ENCODE results near the gene TMEM9B. TPM values are rescaled to one million over a fixed set of nuclear protein-coding genes. Genes with fewer than 3 reads are reported as not detected.

TMEM9B gene
- total and polyA plus RNA-seq, 2 experiments from 2014 or later = 10.4 to 12.9 TPM

GRCh38 chr11:8917157-8917825, 47.0 kb downstream of the TMEM9B start:
- no peaks in the 10 kb centered on the region for H3K9me3 Mint-ChIP-seq
- Histone ChIP-seq H3K36me3 (ENCODE audit: insufficient read depth) (peaks cover 5% of the 10 kb centered on the region; the same call in 1 of the 2 replicates), H3K79me2 (replicated peaks; ENCODE audit: insufficient read depth) (no peaks in the 10 kb centered on the region), H3K4me1 (ENCODE audit: insufficient read depth) (0 out of 2 replicates have a peak, but pooled peaks cover 2% of the 10 kb centered on the region), H3K27me3 (ENCODE audit: insufficient read depth) (no peaks in the 10 kb centered on the region), H3K4me3 (no peak overlapping the region), H3K27ac (ENCODE audit: low read depth) (peak overlapping the region; percentile 85), H3K4me2 (no peak overlapping the region), H4K20me1 (replicated peaks; ENCODE audit: insufficient read depth) (peaks cover 3% of the 10 kb centered on the region; the same call in 1 of the 2 replicates), H3F3A (replicated peaks; ENCODE audit: low read depth) (no peaks in the 10 kb centered on the region), H2AFZ (no peak overlapping the region), H3K9me2 (ENCODE audit: insufficient read depth) (no peaks in the 10 kb centered on the region)
- DNase-seq (ENCODE audit: low spot score) = peak; percentile 77
- TF ChIP-seq ZNF114 (CRISPR knock-in tag; IDR thresholded peaks at IDR 0.05) (no peak), ZNF462 (CRISPR knock-in tag; IDR thresholded peaks at IDR 0.05) (no peak), JUNB (IDR thresholded peaks at IDR 0.05; ENCODE audit: unreplicated experiment) (no peak), STAT1 (IDR thresholded peaks at IDR 0.05; ENCODE audit: unreplicated experiment) (no peak), CTCF (conservative IDR thresholded peaks at IDR 0.05; ENCODE audit: low read depth in 2 of 2) (no peak)
- no peak overlapping the region; the same call in 1 of the 2 replicates for H3K27ac Mint-ChIP-seq
- no peak overlapping the region for H3K4me3 Mint-ChIP-seq
- peak; percentile 86 for ATAC-seq
- peaks cover 5% of the 10 kb centered on the region for H3K27me3 Mint-ChIP-seq (ENCODE audit: insufficient read depth, low read depth, poor library complexity)
- peaks cover 17% of the 10 kb centered on the region for H3K4me1 Mint-ChIP-seq
- H3K36me3 Mint-ChIP-seq (ENCODE audit: low read depth) = peaks cover 59% of the 10 kb centered on the region

Data from GM23338 (cell line).